Vagina (tissue), 2 donors: ENCODE results near the gene SIX3.

ENCODE experiments used
- CTCF ChIP-seq, 3 experiments: fragments of 450-650 bp in 2 of 3; fragments of 200-600 bp in 1 of 3; sonication (generic) in 1 of 3; IDR thresholded peaks; one replicate each; pipeline ENCODE4 v1.5.1; 2017 to 2019; ENCODE audit warnings: antibody characterized with exemption in 3 of 3, mild to moderate bottlenecking in 2 of 3, moderate library complexity in 2 of 3
- POLR2A ChIP-seq, 2 donors: fragments of 450-650 bp; IDR thresholded peaks; one replicate each; pipeline ENCODE4 v1.6.1; 2017; ENCODE audit warnings: antibody characterized with exemption in 2 of 2, mild to moderate bottlenecking in 2 of 2, moderate library complexity in 2 of 2
- POLR2AphosphoS5 ChIP-seq, 2 donors: sonication (generic); formaldehyde crosslinking; IDR thresholded peaks; one replicate each; pipeline ENCODE4 v1.9.0; 2017; ENCODE audit warnings: antibody characterized with exemption in 2 of 2, mild to moderate bottlenecking in 2 of 2, low read depth in 1 of 2; ENCODE audit not compliant: insufficient read depth in 1 of 2

- TF ChIP-seq POLR2A (IDR thresholded peaks at IDR 0.05) (no peak), CTCF (IDR thresholded peaks at IDR 0.05) (no peak), POLR2AphosphoS5 (IDR thresholded peaks at IDR 0.05; ENCODE audit: insufficient read depth in 1 of 2, low read depth in 1 of 2) (no peak)
Observed at GRCh38 chr2:44960871-44961270, 19.4 kb downstream of the SIX3 start.
